Omental fat pad (tissue), 4 donors: ENCODE results near the gene ESRRA. TPM values are rescaled to one million over a fixed set of nuclear protein-coding genes. Genes with fewer than 3 reads are reported as not detected.

ENCODE experiments used
- ATAC-seq: fragments of 150-250 bp; one replicate; pipeline ENCODE4 v1.9.1; 2016; ENCODE audit warnings: mild to moderate bottlenecking, moderate library complexity; ENCODE audit not compliant: low FRiP score
- DNase-seq: peaks from one replicate; pipeline ENCODE4 v3.0.0-alpha.2; 2019; ENCODE audit warnings: low spot score
- total RNA-seq, 4 donors: library from RNA; depleted of rRNA; stranded (reverse); fragments of >200 nt; gene quantifications; one replicate each; pipeline ENCODE4 v1.1.0, GENCODE V29; 2016
- TF ChIP-seq, protein P1 (sequence below), 3 donors: fragments of 450-650 bp; IDR thresholded peaks; one replicate each; pipeline ENCODE4 v1.5.1; 2016 to 2017; ENCODE audit warnings: antibody characterized with exemption in 3 of 3, mild to moderate bottlenecking in 3 of 3, moderate library complexity in 2 of 3

The ESRRA gene
- total RNA-seq, 4 donors from 2014 or later = 32.1 to 50.8 (median 44.6) TPM

DNA sequence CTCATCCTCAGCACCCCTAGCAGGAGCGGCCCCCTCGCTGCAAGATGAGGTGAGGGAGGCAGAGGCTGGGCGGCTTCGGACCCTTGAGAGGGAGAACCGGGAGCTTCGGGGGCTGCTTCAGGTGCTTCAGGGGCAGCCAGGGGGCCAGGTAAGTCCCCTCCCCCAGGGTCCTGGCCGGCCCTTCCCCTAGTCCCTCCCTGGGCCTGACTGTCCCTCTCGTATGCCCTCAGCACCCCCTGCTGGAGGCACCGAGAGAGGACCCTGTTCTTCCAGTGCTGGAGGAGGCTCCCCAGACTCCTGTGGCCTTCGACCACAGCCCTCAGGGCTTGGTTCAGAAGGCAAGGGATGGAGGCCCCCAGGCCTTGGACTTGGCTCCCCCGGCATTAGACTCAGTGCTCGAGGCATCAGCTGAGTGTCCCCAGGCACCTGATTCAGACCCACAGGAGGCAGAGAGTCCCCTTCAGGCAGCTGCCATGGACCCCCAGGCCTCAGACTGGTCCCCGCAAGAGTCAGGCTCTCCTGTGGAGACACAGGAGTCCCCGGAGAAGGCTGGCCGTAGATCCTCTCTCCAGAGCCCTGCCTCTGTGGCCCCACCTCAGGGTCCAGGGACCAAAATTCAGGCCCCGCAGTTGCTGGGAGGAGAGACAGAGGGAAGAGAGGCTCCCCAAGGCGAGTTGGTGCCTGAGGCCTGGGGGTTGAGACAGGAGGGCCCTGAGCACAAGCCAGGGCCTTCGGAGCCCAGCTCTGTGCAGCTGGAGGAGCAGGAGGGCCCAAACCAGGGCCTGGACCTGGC, 38.6 kb downstream of the ESRRA start:
- TF ChIP-seq, protein P1, sequence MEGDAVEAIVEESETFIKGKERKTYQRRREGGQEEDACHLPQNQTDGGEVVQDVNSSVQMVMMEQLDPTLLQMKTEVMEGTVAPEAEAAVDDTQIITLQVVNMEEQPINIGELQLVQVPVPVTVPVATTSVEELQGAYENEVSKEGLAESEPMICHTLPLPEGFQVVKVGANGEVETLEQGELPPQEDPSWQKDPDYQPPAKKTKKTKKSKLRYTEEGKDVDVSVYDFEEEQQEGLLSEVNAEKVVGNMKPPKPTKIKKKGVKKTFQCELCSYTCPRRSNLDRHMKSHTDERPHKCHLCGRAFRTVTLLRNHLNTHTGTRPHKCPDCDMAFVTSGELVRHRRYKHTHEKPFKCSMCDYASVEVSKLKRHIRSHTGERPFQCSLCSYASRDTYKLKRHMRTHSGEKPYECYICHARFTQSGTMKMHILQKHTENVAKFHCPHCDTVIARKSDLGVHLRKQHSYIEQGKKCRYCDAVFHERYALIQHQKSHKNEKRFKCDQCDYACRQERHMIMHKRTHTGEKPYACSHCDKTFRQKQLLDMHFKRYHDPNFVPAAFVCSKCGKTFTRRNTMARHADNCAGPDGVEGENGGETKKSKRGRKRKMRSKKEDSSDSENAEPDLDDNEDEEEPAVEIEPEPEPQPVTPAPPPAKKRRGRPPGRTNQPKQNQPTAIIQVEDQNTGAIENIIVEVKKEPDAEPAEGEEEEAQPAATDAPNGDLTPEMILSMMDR (IDR thresholded peaks at IDR 0.05) = no peak
- ATAC-seq (no peak), DNase-seq (no peak)

DNA sequence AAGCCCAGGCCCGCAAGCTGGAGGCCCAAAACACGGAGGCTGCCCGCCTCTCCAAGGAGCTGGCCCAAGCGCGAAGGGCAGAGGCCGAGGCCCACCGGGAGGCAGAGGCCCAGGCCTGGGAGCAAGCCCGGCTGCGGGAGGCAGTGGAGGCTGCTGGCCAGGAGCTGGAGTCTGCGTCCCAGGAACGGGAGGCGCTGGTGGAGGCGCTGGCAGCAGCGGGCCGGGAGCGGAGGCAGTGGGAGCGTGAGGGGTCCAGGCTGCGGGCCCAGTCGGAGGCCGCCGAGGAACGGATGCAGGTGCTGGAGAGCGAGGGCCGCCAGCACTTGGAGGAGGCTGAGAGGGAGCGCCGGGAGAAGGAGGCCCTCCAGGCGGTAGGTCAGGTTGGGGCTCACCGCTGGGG, 39.5 kb downstream of the ESRRA start:
- ATAC-seq (no peak), DNase-seq (no peak)
- TF ChIP-seq, protein P1 (IDR thresholded peaks at IDR 0.05) = no peak

DNA sequence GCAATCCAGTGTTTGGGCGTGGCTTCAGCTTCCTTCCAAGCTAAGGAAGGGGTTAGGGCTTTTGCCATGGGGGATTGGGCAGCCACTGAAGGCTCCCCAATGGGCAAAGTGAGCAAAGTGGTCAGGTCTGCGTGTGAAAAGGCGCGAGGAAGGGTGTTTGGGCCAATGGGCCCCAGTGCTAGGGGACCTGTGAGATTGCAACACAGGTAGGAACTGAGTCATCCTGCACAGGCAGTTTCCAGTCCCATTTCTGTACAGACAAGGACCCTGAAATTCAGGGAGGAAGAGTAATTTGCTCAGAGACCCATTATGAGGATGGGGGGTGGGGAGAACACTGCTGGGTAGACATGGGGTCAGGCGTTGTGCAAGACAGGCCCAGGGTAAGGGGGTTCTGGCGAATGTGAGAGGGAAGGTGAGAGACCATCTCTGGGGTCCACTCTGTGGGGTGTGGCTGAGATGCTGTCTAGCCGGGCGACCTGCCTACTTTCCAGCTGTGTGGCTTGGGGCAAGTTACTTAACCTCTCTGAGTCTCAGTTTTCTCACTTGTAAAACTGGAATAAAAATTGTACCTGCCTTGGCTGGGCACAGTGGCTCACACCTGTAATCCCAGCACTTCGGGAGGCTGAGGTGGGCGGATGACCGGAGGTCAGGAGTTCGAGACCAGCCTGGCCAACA, 42.0 kb downstream of the ESRRA start:
- DNase-seq (no peak), ATAC-seq (no peak)
- TF ChIP-seq, protein P1 (IDR thresholded peaks at IDR 0.05) = no peak

DNA sequence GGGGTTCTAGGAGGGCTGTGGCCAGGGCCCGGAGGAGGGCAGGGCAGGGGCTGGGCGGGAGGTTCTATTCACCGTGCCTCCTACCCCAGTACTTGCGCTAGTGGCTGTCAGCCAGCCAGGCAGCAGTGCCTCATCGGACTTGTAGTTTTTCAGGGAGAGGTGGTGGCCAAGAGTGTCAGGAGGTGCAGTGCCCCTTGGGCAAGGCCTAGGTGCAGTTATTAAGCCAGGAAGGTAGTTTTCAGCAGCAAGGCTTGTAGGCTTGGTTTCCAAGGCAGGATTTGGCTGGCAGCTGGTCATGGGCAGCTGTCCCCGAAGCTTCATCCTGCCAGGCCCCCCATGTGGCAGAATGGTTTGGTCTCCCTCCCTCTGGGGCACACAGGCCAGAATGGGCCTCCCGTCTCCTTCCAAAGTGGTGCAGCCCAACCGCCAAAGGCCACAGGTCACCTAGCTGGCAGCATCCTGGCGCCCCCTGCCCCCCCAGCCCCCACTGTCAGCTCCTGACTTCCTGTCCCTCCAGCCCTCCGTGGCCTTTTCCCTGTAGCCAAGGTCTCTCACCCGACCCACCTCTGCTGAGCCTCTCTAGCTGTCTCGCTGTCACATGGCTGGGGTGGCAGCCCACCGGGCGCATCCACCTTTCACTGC, 43.2 kb downstream of the ESRRA start:
- no peak for DNase-seq
- TF ChIP-seq, protein P1 (IDR thresholded peaks at IDR 0.05) = no peak

DNA sequence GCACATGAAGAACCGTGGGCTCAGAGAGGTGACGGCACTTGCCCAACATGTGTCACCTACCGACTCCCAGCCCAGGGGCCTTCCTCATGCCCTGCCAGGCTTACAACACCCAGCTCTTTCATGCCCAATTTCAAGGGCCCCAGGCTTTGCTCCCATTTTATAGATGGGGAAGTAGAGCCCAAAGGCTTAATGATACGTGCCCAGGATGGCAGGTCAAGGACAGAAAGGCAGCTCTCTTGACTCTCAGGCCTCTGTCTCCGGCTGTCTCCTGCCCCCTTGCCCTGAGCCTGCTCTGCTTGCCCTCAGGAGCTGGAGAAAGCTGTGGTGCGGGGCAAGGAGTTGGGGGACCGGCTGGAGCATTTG, 43.7 kb downstream of the ESRRA start:
- DNase-seq = no peak
- TF ChIP-seq, protein P1 (IDR thresholded peaks at IDR 0.05) = no peak
- ATAC-seq = no peak

More for the DNA sequence above, 43.2 kb downstream of the ESRRA start:
- ATAC-seq = no peak

DNA sequence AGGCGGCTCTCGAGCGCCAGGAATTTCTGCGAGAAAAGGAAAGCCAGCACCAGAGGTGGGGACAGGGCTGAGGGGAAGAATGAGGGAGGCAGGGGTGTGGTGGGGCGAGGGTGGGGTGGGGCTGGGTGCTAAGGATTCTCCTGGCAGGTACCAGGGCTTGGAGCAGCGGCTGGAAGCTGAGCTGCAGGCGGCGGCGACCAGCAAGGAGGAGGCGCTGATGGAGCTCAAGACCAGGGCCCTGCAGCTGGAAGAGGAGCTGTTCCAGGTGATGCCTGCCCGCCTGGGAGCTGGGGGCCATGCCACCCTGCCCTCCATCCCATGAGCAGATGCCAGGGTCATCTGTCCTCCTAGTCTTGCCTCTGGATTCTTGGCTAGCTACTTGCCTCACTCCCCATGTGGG, 44.1 kb downstream of the ESRRA start:
- ATAC-seq (no peak), DNase-seq (no peak)
- TF ChIP-seq, protein P1 (IDR thresholded peaks at IDR 0.05) = no peak
